ENCODE measurements around the gene APOL2. TPM values are rescaled to one million over a fixed set of nuclear protein-coding genes. Genes with fewer than 3 reads are reported as not detected.
"Not testable (repeated sequence)": the region's sequence is repeated elsewhere in the genome, so short reads cannot be mapped to it uniquely, and the experiment has no call there.

APOL2 gene
- polyA plus RNA-seq, 3 donors: 24.8 to 45.4 (median 28.7) TPM

DNA sequence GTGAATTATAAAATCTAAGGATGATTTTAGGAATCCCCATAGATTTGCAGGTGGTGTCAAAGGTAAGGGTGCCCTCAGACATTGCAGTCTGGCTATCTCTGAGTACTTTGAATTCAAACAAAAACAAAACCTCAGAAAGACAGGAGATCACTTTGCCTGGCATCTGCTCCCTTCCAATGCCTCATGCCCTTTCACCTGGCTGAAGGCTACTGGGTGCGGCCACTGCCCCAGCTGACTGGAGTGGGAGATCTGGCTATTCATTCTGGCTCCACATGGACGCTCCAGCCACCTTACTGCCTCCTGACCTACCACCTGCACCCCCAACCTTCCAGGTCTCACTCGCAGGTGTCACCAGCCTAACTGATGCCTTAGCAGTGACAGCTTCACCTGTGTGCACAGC is 9.7 kb downstream of the APOL2 start:
- not testable (repeated sequence) for DNase-seq (ENCODE audit: extremely low read depth in 1 of 11, low read depth in 9 of 11, low spot score in 4 of 11)

DNA sequence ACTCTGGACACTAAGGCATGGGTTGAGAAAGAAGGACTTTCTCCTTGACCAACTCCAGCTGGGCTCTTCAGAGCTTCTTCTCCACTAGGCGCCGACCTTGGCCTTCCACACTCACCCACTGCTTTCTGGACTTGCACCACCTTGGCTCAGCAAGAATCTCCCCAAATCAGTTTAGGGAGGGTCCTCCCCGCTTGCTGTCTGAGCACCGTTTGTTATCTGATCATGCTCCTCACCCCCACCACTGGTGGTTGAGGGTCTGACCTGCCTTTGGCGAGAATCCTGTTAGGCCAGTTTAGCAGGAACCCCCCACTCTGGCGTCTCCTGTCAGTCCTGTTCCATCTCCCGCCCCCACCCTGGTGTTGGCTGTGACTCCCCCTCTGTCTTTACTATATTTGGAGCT is 10.4 kb downstream of the APOL2 start:
- DNase-seq (ENCODE audit: extremely low read depth in 1 of 11, low read depth in 9 of 11, low spot score in 4 of 11): no peak

DNA sequence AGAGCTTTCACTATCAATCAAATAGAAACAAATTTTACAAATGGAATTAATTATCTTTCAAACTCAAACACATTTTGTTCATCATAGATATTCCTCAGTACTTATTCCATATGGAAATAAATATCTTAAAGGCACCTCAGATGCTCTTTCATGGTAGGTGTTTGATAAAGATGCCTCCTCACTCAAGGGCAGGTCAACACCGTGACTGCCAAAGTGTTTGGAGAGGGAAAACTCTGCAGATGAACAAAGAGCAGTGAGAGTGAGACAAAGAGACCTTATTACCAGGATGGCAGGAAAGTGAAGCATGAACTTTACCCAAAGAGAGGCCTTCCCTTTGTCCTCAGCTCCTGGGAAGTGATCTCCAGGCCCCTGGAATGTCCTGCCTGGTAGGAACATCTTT is 11.0 kb downstream of the APOL2 start:
- not testable (repeated sequence) for DNase-seq (ENCODE audit: extremely low read depth in 1 of 11, low read depth in 9 of 11, low spot score in 4 of 11)

DNA sequence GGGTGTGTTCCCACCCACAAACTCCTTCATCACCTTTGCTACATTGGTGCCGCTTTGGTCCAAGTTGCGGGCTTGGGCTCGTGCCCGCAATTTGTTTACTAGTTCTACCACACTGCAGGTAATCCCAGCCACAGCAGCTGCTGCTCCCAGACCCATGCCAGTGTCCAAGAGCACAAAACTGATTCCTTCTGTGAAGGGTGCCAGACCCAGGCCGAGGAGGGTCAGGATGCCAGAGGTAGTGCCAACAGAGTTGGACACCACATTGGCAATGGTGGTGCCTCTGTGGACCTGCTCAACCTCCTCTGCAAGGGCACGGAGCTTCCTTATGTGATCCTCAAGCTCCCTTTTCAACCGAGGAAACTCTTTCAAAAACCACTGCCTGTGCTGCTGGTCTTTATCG is 11.5 kb downstream of the APOL2 start:
- DNase-seq (ENCODE audit: extremely low read depth in 1 of 11, low read depth in 9 of 11, low spot score in 4 of 11): no peak

DNA sequence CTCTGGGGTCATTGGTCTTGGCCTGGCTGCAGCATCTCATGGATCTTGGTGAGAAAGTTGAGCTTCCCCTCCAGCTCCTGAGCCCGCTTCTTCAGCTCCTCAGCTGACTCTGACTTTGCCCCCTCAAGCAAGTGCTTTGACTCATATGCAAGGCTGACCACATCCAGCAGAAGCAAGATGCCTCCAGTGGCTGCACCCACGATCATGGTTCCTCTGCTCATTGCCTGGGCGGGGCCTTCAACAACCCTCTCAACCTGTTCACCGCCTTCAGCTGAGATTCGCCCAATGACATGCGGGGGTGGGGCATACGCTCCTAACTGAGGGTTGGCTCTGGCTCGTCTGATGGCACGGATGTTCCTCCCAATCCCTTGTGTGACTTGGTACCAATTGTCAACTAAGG is 11.9 kb downstream of the APOL2 start:
- no peak for DNase-seq (ENCODE audit: extremely low read depth in 1 of 11, low read depth in 9 of 11, low spot score in 4 of 11)

DNA sequence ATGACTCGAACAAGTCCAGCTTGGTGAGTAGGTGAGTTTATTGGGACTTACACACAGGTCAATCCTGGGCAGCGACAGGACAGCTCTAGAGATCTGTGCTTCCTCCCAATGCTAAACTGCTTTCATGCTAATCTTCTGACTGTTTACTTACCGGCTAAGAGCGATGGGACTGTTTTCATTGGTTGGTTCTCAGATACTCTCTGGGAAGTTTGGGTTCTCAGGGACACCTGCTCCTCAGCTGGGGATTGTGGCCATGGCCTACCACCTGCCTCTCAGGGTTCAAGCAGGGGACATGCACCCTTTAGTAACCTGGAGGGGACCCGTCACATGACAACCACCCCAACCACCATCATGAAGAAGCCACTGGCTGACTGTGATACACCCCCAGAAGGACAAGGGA is 13.1 kb downstream of the APOL2 start:
- no peak for DNase-seq (ENCODE audit: extremely low read depth in 1 of 11, low read depth in 9 of 11, low spot score in 4 of 11)

DNA sequence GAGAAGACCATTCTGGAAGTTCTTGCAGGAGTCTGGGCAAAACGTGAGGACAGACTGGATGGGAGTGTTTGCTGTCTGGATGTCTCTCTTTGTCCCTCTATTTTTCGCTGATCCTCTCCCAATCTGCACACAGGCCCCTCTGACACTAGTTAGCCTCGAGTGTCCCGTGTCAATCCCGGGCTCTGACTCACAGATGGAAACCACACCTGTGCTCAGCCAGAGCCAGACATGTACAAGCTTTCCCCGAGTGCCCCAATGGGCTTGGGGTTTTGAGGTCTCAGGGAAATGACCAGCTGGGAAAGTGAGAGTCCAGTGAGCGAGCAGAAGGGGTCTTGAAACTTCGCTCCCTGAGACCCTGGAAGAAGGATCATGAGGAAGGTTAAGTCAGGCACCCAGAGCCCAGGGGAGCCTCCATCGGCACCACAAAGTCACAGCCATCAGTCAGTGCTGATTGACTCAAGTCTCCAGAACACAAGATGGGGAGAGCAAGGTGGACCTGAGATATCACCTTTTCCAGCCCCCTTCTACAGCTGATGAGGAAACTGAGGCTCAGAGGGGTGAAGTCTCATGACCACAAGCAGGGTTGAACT is 13.9 kb downstream of the APOL2 start:
- no peak for DNase-seq (ENCODE audit: extremely low read depth in 1 of 11, low read depth in 9 of 11, low spot score in 4 of 11)

DNA sequence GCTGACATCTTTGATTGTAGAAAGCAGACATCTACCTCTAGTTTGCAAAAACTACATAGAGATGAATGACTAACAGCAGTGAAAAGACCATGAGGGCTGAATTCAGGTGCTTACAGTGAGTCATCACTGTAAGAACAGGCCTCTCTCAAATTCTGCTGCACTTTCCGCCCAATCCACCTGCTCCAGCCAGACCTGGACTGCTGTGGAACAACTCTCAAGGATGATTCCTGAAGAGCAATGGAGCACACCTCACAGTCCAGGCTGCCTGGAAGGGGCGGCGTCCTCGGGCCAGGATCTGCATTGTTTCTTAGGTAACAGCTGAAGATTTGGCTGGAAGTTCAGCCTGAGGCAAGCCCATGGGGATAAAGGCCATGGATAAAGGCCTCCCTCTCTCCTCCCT is 15.1 kb downstream of the APOL2 start:
- DNase-seq (ENCODE audit: extremely low read depth in 1 of 11, low read depth in 9 of 11, low spot score in 4 of 11): no peak

DNA sequence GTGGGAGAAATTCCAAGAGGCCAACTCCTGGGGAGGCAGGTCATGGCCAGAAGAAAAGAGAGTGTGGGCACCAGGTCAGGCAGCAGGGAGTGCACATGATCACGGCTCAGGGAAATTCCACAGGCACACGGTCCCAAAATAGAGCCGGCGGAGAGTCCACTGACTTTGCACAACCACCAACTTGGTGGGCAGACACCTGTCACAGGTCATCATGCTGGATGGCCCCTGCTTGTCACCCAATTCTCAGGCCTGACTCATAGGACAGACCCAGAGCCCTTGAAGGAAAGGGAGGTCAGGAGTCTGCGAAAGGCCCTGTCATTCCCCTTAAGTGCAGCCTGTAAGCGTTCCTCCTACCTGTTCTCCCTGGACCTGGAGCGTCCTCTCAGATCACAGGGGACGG is 15.8 kb downstream of the APOL2 start:
- no peak for DNase-seq (ENCODE audit: extremely low read depth in 1 of 11, low read depth in 9 of 11, low spot score in 4 of 11)

DNA sequence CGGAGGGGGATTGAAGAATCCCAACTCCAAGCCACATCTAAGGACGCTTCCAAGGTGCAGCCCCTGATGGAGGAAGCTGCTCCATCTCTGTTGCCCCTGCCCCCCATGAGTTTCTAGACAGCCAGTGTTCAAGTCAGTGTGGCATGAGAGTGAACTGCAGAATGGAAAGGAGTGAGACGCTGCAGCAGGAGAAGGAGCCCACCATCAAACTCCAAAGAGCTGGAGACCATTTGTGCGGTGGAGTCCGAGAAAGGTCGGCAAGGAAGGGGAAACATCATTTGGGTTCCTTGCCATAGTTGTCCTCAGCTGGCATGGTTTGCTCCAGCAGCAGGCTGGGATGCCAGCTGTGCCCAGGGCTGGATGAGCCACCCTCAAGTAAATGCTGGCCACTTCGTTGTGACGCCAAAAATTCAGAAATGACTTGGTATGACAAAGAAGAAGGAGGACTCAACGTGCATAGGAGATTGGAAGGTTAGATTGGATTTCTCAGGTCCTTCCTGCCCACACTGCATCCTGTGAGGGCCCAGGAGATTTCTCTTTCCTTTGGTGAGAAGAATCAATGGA is 16.4 kb downstream of the APOL2 start:
- no peak for DNase-seq (ENCODE audit: extremely low read depth in 1 of 11, low read depth in 9 of 11, low spot score in 4 of 11)

DNA sequence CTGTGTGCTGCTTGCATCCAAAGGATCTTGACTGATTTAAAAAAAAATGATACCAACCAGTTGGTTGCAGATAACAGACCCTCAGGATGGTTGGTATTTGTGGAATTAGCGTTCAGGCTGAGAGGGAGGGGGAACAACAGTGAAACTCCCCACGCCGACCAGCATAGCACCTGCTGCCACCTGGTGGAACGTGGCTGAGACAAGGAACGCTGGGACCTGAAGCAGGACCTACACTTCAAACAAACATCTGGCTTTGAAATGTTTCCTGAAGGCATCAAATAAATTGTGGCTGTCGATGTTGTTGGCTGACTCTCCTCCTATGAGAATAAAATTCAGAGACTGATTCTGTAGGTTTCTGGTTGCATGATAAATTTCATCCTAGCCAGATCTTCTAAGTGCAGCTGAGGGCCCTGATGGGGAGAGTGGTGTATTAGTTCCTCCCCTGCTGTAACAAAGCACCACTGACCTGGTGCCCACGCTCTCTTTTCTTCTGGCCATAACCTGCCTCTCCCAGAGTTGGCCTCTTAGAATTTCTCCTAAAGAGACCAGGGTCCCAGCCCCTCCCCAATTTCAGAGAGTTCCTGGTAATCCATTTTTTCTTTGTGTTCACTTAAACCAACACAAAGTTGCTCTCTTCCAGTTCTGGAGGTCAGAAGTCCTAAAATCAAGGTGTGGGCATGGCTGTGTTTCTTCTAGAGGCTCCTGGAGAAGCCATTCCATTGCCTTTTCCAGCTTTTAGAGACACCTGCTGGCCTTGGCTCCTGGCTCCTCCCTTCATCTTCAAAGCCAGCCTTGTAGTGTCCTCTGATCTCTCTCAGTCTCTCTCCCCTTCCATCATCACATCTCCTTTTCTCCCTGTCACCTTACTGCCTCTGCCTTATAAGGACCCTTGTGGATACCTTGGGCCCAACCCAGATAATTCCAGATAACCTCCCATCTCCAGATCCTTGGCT is 17.3 kb downstream of the APOL2 start:
- DNase-seq (ENCODE audit: extremely low read depth in 1 of 11, low read depth in 9 of 11, low spot score in 4 of 11): peak in 1 of 11 donors; percentile 48

DNA sequence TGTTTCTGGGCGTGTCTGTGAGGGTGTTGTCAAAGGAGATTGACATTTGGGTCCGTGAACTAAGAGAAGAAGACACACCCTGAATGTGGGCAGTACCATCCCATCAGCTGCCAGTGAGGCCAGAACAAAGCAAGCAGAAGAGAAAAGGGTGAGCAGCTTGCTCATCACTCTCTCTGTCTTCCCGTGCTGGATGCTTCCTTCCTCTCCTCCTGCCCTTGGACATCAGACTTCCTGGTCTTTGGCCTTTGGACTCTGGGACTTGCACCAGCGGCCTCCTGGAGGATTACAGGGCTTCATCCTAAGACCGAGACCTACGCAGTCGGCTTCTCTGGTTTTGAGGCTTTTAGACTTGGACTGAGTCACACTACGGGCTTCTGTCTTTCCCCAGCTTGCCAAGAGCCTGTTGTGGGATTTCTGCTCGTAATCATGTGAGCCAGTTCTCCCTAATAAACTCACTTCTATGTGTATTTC is 18.8 kb downstream of the APOL2 start:
- DNase-seq (ENCODE audit: extremely low read depth in 1 of 11, low read depth in 9 of 11, low spot score in 4 of 11): no peak

DNA sequence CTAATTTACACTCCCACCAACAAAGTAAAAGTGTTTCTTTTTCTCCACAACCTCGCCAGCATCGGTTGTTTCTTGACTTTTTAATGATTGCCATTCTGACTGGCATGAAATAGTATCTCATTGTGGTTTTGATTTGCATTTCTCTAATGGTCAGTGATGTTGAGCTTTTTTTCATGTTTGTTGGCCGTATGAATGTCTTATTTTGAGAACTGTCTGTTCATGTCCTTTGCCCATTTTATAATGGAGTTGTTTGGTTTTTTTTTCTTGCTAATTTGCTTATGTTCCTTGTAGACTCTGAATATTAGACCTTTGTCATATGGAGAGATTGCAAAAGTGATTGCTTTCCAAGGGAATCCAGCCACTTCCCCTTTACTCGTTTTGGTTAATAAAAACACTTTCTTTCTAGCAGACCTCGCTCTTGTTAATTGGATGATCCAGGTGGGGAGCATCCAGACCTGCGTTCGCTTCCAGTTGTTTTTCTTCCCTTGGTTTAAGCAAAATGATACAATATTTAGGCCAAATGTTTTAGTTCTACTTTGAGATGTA is 20.6 kb downstream of the APOL2 start:
- no peak for DNase-seq (ENCODE audit: extremely low read depth in 1 of 11, low read depth in 9 of 11, low spot score in 4 of 11)

DNA sequence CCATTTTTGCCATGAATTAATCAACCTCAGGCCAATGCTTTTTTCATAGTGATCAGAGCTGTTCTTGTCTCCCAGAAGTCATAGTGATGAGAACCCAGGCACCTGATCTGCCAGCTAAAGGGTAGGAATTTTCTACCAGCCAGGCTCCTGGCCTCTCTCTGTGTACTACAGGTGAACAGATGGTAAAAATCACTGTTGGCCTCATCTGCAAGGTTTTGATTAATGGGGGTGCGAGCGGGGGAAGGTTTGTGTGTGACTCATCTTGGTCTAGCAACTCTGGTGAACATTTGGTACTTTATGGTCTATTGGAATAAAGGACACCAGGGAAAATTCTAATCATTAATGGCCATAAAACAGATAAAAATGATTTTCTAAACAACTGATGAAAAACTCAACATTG is 23.3 kb downstream of the APOL2 start:
- DNase-seq (ENCODE audit: extremely low read depth in 1 of 11, low read depth in 9 of 11, low spot score in 4 of 11): no peak

DNA sequence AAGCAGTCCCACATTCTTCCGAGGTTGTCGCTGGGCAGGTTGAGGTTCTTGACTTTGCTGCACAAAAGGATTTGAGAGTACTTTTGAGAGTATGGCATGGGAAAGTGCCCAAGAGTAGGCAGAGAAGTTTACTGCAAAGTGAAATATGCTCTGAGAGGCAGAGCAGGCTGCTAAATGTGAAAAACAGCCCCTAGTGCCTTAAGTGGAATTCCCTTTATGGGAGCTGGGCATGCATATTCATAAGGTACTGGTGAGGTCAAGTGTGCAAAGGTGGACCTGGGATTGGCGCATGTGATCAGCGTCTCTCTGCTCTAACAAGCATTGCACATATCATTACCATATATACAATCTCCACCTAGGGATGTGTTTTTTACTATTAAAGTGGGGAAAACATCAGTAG is 25.7 kb downstream of the APOL2 start:
- DNase-seq (ENCODE audit: extremely low read depth in 1 of 11, low read depth in 9 of 11, low spot score in 4 of 11): no peak

DNA sequence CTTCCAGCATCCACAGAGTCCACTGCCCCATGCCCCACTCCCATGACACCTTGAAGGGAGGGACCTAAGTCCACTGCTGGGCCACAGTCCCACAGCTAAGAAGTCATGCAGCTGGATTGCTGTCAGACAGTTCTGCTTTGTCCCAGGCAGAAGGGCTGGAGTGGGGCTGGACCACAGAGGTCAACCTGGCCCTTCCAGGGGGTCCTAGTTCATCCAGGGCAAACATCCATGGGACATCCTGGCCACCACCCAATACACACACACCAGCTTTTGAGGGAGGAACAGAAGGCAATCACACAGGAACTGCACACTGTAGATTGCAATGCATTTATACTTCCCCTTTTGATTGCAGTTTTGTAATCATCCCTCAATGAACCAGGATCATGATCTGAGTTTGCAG is 26.4 kb downstream of the APOL2 start:
- DNase-seq (ENCODE audit: extremely low read depth in 1 of 11, low read depth in 9 of 11, low spot score in 4 of 11): no peak

DNA sequence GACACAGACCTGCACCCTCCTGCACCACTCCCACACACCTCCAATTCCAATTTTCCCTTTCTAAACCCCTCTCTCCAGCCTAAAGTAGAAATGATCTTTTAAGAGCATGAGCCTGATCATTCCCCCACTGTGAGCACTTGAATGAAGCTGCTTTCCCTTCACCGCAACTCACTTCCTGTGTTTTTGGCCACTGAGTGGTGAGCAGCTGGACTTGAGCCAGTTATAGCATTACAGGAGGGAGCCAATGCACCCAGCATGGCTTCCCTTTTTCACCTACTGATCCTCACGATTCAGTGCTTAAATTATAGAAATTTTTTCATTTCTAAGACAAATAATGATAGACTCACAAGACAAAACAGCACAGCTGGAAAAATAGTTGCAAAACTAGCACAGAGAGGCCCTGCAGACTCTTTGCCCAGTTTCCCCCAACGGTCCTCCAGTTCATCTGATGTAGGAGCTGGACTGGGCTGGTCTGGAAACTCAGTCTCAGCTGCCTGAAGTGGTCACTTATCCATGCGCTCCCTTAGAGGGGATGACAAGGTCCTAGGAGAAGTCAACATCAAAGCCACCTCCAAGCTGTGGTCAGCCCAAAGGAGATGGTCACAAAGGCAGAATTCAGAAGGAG is 28.0 kb downstream of the APOL2 start:
- no peak for DNase-seq (ENCODE audit: extremely low read depth in 1 of 11, low read depth in 9 of 11, low spot score in 4 of 11)

DNA sequence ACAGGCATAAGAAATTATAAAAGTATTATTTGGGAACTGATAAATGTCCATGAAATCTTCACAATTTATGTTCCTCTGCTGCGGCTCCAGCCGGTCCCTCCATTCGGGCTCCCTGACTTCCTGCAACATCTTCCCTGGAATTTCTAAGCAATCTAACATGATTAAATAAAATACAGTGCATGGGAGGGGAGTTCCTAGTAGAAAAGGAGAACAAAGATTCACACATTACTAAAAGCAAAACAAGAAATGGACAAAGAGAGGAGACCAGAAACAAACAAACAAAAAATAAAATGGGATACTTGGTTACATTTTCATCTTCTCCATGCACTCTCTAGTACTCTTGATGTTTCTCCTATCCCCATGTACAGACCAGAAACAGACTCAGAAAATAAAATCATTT is 29.1 kb downstream of the APOL2 start:
- no peak for DNase-seq (ENCODE audit: extremely low read depth in 1 of 11, low read depth in 9 of 11, low spot score in 4 of 11)

DNA sequence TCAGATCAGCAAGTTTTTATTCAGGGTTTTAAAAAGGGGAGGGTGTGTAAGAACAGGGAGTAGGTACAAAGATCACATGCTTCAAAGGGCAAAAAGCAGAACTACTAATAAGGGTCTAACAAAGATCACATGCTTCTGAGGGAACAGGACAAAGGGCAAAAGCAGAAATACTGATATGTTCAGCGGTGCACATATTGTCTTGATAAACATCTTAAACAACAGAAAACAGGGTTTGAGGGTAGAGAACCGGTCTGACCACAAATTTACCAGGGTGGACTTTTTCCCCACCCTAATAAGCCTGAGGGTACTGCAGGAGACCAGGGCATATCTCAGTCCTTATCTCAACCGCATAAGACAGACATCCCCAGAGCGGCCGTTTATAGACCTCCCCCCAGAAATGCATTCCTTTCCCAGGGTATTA is 29.8 kb downstream of the APOL2 start:
- DNase-seq (ENCODE audit: extremely low read depth in 1 of 11, low read depth in 9 of 11, low spot score in 4 of 11): not testable (repeated sequence)

DNA sequence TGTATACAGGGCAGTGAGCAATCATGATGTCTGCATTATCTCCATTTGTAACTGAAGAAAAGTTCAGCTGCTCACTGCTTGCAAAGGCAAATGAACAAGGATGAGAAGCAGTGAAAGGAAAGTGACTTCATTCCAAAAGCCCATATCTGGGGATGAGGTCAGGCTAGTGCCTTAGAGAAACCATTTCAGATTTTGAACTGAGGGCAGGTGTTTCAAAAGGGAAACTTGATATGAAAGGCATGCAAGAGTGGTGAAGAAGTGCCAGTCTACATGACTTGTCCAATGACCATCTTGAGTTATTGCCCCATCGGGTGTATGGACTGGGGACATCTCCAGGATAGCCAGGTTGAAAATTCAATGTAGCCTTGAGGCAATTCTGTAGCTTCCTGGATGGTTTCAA is 30.4 kb downstream of the APOL2 start:
- no peak for DNase-seq (ENCODE audit: extremely low read depth in 1 of 11, low read depth in 9 of 11, low spot score in 4 of 11)
